Hepatocyte (in vitro differentiated cells): ENCODE results near the gene RNF144B. TPM values are rescaled to one million over a fixed set of nuclear protein-coding genes. Genes with fewer than 3 reads are reported as not detected.
A peak's percentile ranks its signal among the peaks of the same experiment; 100 is the strongest.

Experiments used
- DNase-seq: peaks from one replicate; pipeline ENCODE4 v3.0.0-alpha.2; 2016; ENCODE audit warnings: low spot score
- H2AFZ ChIP-seq: fragments of 200-600 bp; sonication (generic); 2 replicates; pipeline ENCODE4 v1.6.0; 2016; ENCODE audit warnings: antibody characterized with exemption, mild to moderate bottlenecking
- H3K27ac ChIP-seq: fragments of 200-600 bp; sonication (generic); 2 replicates; pipeline ENCODE4 v1.5.1; 2016; ENCODE audit warnings: mild to moderate bottlenecking
- H3K27me3 ChIP-seq: fragments of 200-600 bp; sonication (generic); 2 replicates; pipeline ENCODE4 v1.6.1; 2016
- H3K36me3 ChIP-seq: fragments of 200-600 bp; sonication (generic); replicated peaks from 2 replicates; pipeline ENCODE4 v1.5.1; 2016; ENCODE audit warnings: low read depth; ENCODE audit not compliant: insufficient read depth
- H3K4me1 ChIP-seq: fragments of 200-600 bp; sonication (generic); 2 replicates; pipeline ENCODE4 v1.5.1; 2016; ENCODE audit warnings: mild to moderate bottlenecking, moderate library complexity; ENCODE audit not compliant: insufficient read depth
- H3K4me2 ChIP-seq: fragments of 200-600 bp; sonication (generic); 2 replicates; pipeline ENCODE4 v1.6.0; 2016
- H3K4me3 ChIP-seq: fragments of 200-600 bp; sonication (generic); 2 replicates; pipeline ENCODE4 v1.5.1; 2016; ENCODE audit warnings: mild to moderate bottlenecking
- H3K79me2 ChIP-seq: fragments of 200-600 bp; sonication (generic); 2 replicates; pipeline ENCODE4 v1.6.0; 2017; ENCODE audit warnings: mild to moderate bottlenecking
- H3K9me2 ChIP-seq: fragments of 200-600 bp; sonication (generic); replicated peaks from 2 replicates; pipeline ENCODE4 v1.6.0; 2017; ENCODE audit warnings: mild to moderate bottlenecking; ENCODE audit not compliant: insufficient read depth
- H3K9me3 ChIP-seq: fragments of 200-600 bp; sonication (generic); 2 replicates; pipeline ENCODE4 v1.5.1; 2016; ENCODE audit warnings: low read depth, mild to moderate bottlenecking
- H4K20me1 ChIP-seq: fragments of 200-600 bp; sonication (generic); 2 replicates; pipeline ENCODE4 v1.6.0; 2016; ENCODE audit warnings: mild to moderate bottlenecking; ENCODE audit not compliant: insufficient read depth, poor library complexity, severe bottlenecking
- CTCF ChIP-seq: fragments of 200-600 bp; sonication (generic); IDR thresholded peaks from 2 replicates; pipeline ENCODE4 v1.5.1; 2016; ENCODE audit warnings: antibody characterized with exemption, mild to moderate bottlenecking; ENCODE audit not compliant: poor library complexity
- EZH2 ChIP-seq: fragments of 200-600 bp; sonication (generic); IDR thresholded peaks from 2 replicates; pipeline ENCODE4 v1.6.1; 2016; ENCODE audit warnings: antibody characterized with exemption, mild to moderate bottlenecking, borderline replicate concordance
- EZH2phosphoT487 ChIP-seq: fragments of 200-600 bp; sonication (generic); IDR thresholded peaks from one replicate; pipeline ENCODE4 v1.6.1; 2018; ENCODE audit warnings: antibody characterized with exemption, mild to moderate bottlenecking, low read depth, moderate library complexity; ENCODE audit not compliant: unreplicated experiment, severe bottlenecking
- WGBS: methylation state at CpG from one replicate; pipeline ENCODE4 v1.1.6; 2016; ENCODE audit warnings: low lambda C conversion rate; ENCODE audit errors: missing lambda C conversion rate; 5-methylcytosine and 5-hydroxymethylcytosine counted together
- polyA plus RNA-seq: library from polyadenylated mRNA; unstranded; fragments of >200 nt; fragmentation: Nextera tagmentation; extraction: Ambion mirVana; gene quantifications from 2 replicates; pipeline ENCODE4 v1.2.1, GENCODE V29; 2016
- total RNA-seq: library from RNA; depleted of rRNA; stranded (reverse); fragments of >200 nt; gene quantifications from 2 replicates; pipeline ENCODE4 v1.2.3, GENCODE V29; 2014

The RNF144B gene
- total and polyA plus RNA-seq, 2 experiments from 2014 or later: 0.37 to 2.2 TPM

GRCh38 chr6:18492972-18493371 is 105.8 kb downstream of the RNF144B start:
- Histone ChIP-seq H4K20me1 (no peaks in the 10 kb centered on the region), H3K27ac (peak overlapping the region; percentile 40), H3K4me3 (no peak overlapping the region), H3K4me1 (no peaks in the 10 kb centered on the region), H3K36me3 (no peaks in the 10 kb centered on the region), H3K79me2 (no peaks in the 10 kb centered on the region), H3K9me3 (no peaks in the 10 kb centered on the region), H3K27me3 (no peaks in the 10 kb centered on the region), H3K9me2 (no peaks in the 10 kb centered on the region), H2AFZ (no peak overlapping the region), H3K4me2 (no peak overlapping the region)
- no peak for DNase-seq
- TF ChIP-seq CTCF (no peak), EZH2 (no peak), EZH2phosphoT487 (no peak)
- WGBS: 47% methylated on average over 2 of the region's 2 CpGs

- Histone ChIP-seq H3K4me3 (no peak overlapping the region), H3K27ac (peak overlapping the region; percentile 40), H3K9me2 (no peaks in the 10 kb centered on the region), H3K36me3 (no peaks in the 10 kb centered on the region), H4K20me1 (no peaks in the 10 kb centered on the region), H2AFZ (no peak overlapping the region), H3K4me1 (no peaks in the 10 kb centered on the region), H3K79me2 (no peaks in the 10 kb centered on the region), H3K9me3 (no peaks in the 10 kb centered on the region), H3K27me3 (no peaks in the 10 kb centered on the region), H3K4me2 (no peak overlapping the region)
- DNase-seq: no peak
- TF ChIP-seq EZH2 (no peak), CTCF (no peak), EZH2phosphoT487 (no peak)
- WGBS: 68% methylated on average over 4 of the region's 4 CpGs
These were observed 106.3 kb downstream of the RNF144B start for GRCh38 chr6:18493382-18493891.

- Histone ChIP-seq H2AFZ (no peak overlapping the region), H3K9me2 (no peaks in the 10 kb centered on the region), H3K4me2 (no peak overlapping the region), H3K4me1 (no peaks in the 10 kb centered on the region), H3K4me3 (no peak overlapping the region), H4K20me1 (no peaks in the 10 kb centered on the region), H3K9me3 (no peaks in the 10 kb centered on the region), H3K79me2 (no peaks in the 10 kb centered on the region), H3K27ac (no peak overlapping the region), H3K27me3 (no peaks in the 10 kb centered on the region), H3K36me3 (no peaks in the 10 kb centered on the region)
- 40% methylated on average over 2 of the region's 2 CpGs for WGBS
- DNase-seq: no peak
- TF ChIP-seq EZH2 (no peak), CTCF (no peak), EZH2phosphoT487 (no peak)
These were observed 106.8 kb downstream of the RNF144B start for GRCh38 chr6:18493925-18494324.

- H4K20me1 ChIP-seq: no peaks in the 10 kb centered on the region
- no peaks in the 10 kb centered on the region for H3K36me3 ChIP-seq
- 71% methylated on average over 2 of the region's 2 CpGs for WGBS
- TF ChIP-seq EZH2 (no peak), CTCF (no peak), EZH2phosphoT487 (no peak)
- H3K9me3 ChIP-seq: no peaks in the 10 kb centered on the region
- H3K4me1 ChIP-seq: no peaks in the 10 kb centered on the region
- no peaks in the 10 kb centered on the region for H3K27me3 ChIP-seq
- no peaks in the 10 kb centered on the region for H3K9me2 ChIP-seq
- no peak overlapping the region for H3K4me3 ChIP-seq
- no peak for DNase-seq
- H3K79me2 ChIP-seq: no peaks in the 10 kb centered on the region
- no peak overlapping the region for H2AFZ ChIP-seq
- H3K27ac ChIP-seq: no peak overlapping the region
- H3K4me2 ChIP-seq: no peak overlapping the region
These were observed 108.1 kb downstream of the RNF144B start for GRCh38 chr6:18495236-18495635.
